H1 (cell line): ENCODE measurements around the gene ST6GALNAC5. TPM values are rescaled to one million over a fixed set of nuclear protein-coding genes. Genes with fewer than 3 reads are reported as not detected.

ENCODE experiments used
- GTF2F1 ChIP-seq: IDR thresholded peaks from 2 replicates; pipeline ENCODE4 v1.6.1; 2012; ENCODE audit warnings: low read depth, low read length, improper control_type of control experiment, borderline replicate concordance
- polyA plus RNA-seq, 7 experiments: library from polyadenylated mRNA; depleted of rRNA in 3 of 7; stranded (reverse) in 5 of 7; unstranded in 2 of 7; fragments of >200 nt in 5 of 7; fragments of 200-250 nt in 2 of 7; gene quantifications; 1 replicate in 5 of 7; 2 replicates in 1 of 7; 4 replicates in 1 of 7; pipeline versions ENCODE4 v1.2.1 to v1.2.3, GENCODE V29; 2011 to 2013; ENCODE audit warnings: missing spikeins in 2 of 7, mixed read lengths in 2 of 7
- total RNA-seq: library from RNA; stranded (reverse); fragmentation: NEBNext Ultra II Directional; extraction: Animal tissue kit (Norgen Biotek cat#: 25700); gene quantifications from 2 replicates; pipeline ENCODE4 v1.2.1, GENCODE V29; 2021
- TF ChIP-seq, protein P1 (sequence below): IDR thresholded peaks from 2 replicates; pipeline ENCODE4 v1.6.1; 2012; ENCODE audit warnings: low read length, inconsistent platforms

ST6GALNAC5 gene
- total and polyA plus RNA-seq, 2 of the 8 experiments (the other 6 are each of a cell fraction or from before 2014, with no cell fraction given): 6.2 to 7.3 TPM

GRCh38 chr1:77047978-77048614, 180.8 kb downstream of the ST6GALNAC5 start (continued):
- TF ChIP-seq, protein P1, sequence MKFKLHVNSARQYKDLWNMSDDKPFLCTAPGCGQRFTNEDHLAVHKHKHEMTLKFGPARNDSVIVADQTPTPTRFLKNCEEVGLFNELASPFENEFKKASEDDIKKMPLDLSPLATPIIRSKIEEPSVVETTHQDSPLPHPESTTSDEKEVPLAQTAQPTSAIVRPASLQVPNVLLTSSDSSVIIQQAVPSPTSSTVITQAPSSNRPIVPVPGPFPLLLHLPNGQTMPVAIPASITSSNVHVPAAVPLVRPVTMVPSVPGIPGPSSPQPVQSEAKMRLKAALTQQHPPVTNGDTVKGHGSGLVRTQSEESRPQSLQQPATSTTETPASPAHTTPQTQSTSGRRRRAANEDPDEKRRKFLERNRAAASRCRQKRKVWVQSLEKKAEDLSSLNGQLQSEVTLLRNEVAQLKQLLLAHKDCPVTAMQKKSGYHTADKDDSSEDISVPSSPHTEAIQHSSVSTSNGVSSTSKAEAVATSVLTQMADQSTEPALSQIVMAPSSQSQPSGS: no peak
- no peak for TF ChIP-seq GTF2F1
